ENCODE results near the gene SYNRG.

The SYNRG gene

GRCh38 chr17:37488009-37488604 is 121.1 kb downstream of the SYNRG start:
- DNase-seq (ENCODE audit: low read depth), result peak; percentile 98
- TF ChIP-seq CTCF (conservative IDR thresholded peaks at IDR 0.05; ENCODE audit: low read length), result no peak
- H3K4me3 ChIP-seq (ENCODE audit: low read length), result peak overlapping the region; percentile 87

DNA sequence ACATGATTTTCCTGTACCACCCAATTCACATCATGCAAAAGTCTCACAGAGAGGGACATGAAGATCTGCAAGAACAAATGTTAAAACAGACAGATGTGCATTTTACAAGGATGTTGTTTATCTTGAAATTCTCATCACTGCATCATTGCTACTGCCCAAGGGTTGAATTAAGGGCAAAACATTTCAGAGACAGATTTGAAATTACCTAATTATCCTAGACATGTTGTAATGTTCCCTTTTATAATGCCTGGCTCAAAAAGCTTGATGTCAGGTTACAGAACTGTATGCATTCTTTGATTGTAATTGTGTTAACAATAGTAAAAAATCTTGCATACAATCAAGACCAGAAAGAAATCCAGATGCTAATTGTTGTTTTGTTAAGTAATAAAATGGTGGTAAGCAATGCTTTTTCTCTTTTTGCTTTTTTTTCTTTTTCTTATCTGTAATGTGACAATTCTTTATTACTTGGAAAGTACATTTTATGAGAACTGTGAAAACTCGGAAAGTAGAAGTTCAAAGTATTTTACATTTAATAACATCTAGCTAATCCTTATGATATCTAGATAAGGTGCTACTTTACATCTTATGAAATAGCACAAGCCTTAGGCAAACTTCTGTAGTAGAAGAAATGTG is 123.2 kb downstream of the SYNRG start:
- H3K4me3 ChIP-seq (ENCODE audit: low read length), result no peak overlapping the region
- TF ChIP-seq CTCF (conservative IDR thresholded peaks at IDR 0.05; ENCODE audit: low read length), result no peak
- peak; percentile 32 for DNase-seq (ENCODE audit: low read depth)

- H3K4me3 ChIP-seq (ENCODE audit: low read length), result no peak overlapping the region
- TF ChIP-seq CTCF (conservative IDR thresholded peaks at IDR 0.05; ENCODE audit: low read length), result no peak
Observed at GRCh38 chr17:37483311-37484039, 125.7 kb downstream of the SYNRG start.

GRCh38 chr17:37481001-37481665 is 128.1 kb downstream of the SYNRG start:
- peak; percentile 20 for DNase-seq (ENCODE audit: low read depth)
- no peak for TF ChIP-seq CTCF (conservative IDR thresholded peaks at IDR 0.05; ENCODE audit: low read length)
- no peak overlapping the region for H3K4me3 ChIP-seq (ENCODE audit: low read length)

More at GRCh38 chr17:37483311-37484039, 125.7 kb downstream of the SYNRG start:
- peak; percentile 95 for DNase-seq (ENCODE audit: low read depth)

DNA sequence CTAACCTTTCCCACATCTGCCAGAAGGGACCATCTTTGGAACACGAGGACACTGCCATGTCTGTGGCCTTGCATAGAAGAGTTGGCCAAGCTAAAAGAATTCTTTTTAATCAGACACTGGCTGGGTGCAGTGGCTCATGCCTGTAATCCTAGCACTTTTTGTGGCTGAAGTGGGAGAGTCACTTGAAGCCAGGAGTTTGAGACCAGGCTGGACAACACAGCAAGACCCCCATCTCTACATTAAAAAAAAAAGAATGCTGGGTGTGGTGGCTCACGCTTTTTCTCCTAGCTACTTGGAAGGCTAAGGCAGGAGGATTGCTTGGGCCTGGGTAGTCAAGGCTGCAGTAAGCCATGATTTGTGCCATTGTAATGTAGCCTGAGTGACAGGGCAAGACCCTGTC is 128.8 kb downstream of the SYNRG start:
- no peak for DNase-seq (ENCODE audit: low read depth)
- no peak overlapping the region for H3K4me3 ChIP-seq (ENCODE audit: low read length)
- TF ChIP-seq CTCF (conservative IDR thresholded peaks at IDR 0.05; ENCODE audit: low read length), result no peak

DNA sequence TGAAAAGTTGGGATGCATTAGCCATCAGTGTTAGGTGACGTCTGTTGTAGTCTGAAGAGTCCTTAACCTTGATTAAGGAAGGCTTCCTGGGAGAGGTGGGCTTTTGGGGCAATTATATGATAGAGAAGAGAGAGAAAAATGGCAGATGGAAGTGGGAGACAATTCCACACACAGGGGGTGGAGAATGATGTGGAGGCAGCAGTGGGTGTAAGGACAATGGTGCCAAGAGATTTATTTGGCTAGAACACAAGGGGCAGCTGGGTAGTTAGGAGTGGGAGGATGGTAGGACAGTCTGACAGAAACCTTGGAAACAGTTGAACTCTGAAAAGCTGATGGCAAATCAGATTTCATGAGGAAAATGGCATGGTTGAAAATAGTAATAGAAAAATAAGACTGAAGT is 130.2 kb downstream of the SYNRG start:
- DNase-seq (ENCODE audit: low read depth), result no peak
- H3K4me3 ChIP-seq (ENCODE audit: low read length), result no peak overlapping the region
- TF ChIP-seq CTCF (conservative IDR thresholded peaks at IDR 0.05; ENCODE audit: low read length), result no peak

All from AG10803 (cell line).